ENCODE measurements around the gene ZNF592.
"Not testable (repeated sequence)": the region's sequence is repeated elsewhere in the genome, so short reads cannot be mapped to it uniquely, and the experiment has no call there.

The ZNF592 gene

GRCh38 chr15:84839714-84840113 is 91.3 kb downstream of the ZNF592 start:
- no peak for TF ChIP-seq CTCF (IDR thresholded peaks at IDR 0.05; ENCODE audit: low read length, missing control alignments)
- DNase-seq (ENCODE audit: low read depth), result no peak
- no peak overlapping the region for H3K4me3 ChIP-seq (replicated peaks; ENCODE audit: low read depth, low read length)

- DNase-seq (ENCODE audit: low read depth), result no peak
- H3K4me3 ChIP-seq (replicated peaks; ENCODE audit: low read depth, low read length), result no peak overlapping the region
- TF ChIP-seq CTCF (IDR thresholded peaks at IDR 0.05; ENCODE audit: low read length, missing control alignments), result no peak
Measured at GRCh38 chr15:84840255-84840654, 91.9 kb downstream of the ZNF592 start.

- TF ChIP-seq CTCF (IDR thresholded peaks at IDR 0.05; ENCODE audit: low read length, missing control alignments), result no peak
- no peak overlapping the region for H3K4me3 ChIP-seq (replicated peaks; ENCODE audit: low read depth, low read length)
- DNase-seq (ENCODE audit: low read depth), result peak; percentile 76
Measured at GRCh38 chr15:84840741-84841429, 92.5 kb downstream of the ZNF592 start.

GRCh38 chr15:84842781-84843180 is 94.4 kb downstream of the ZNF592 start:
- no peak for TF ChIP-seq CTCF (IDR thresholded peaks at IDR 0.05; ENCODE audit: low read length, missing control alignments)
- no peak for DNase-seq (ENCODE audit: low read depth)
- H3K4me3 ChIP-seq (replicated peaks; ENCODE audit: low read depth, low read length), result no peak overlapping the region

GRCh38 chr15:84844964-84845363 is 96.6 kb downstream of the ZNF592 start:
- DNase-seq (ENCODE audit: low read depth), result no peak
- no peak for TF ChIP-seq CTCF (IDR thresholded peaks at IDR 0.05; ENCODE audit: low read length, missing control alignments)
- H3K4me3 ChIP-seq (replicated peaks; ENCODE audit: low read depth, low read length), result no peak overlapping the region

- peak; percentile 62 for TF ChIP-seq CTCF (IDR thresholded peaks at IDR 0.05; ENCODE audit: low read length, missing control alignments)
- not testable (repeated sequence) for H3K4me3 ChIP-seq (replicated peaks; ENCODE audit: low read depth, low read length)
- peak; percentile 81 for DNase-seq (ENCODE audit: low read depth)
Measured at GRCh38 chr15:84845631-84846030, 97.2 kb downstream of the ZNF592 start.

GRCh38 chr15:84846269-84846668 is 97.9 kb downstream of the ZNF592 start:
- no peak for TF ChIP-seq CTCF (IDR thresholded peaks at IDR 0.05; ENCODE audit: low read length, missing control alignments)
- no peak overlapping the region for H3K4me3 ChIP-seq (replicated peaks; ENCODE audit: low read depth, low read length)
- DNase-seq (ENCODE audit: low read depth), result no peak

Measured in fibroblast of pulmonary artery (primary cell).